ENCODE data around the gene CCDC63. TPM values are rescaled to one million over a fixed set of nuclear protein-coding genes. Genes with fewer than 3 reads are reported as not detected.
"Not testable (repeated sequence)": the region's sequence is repeated elsewhere in the genome, so short reads cannot be mapped to it uniquely, and the experiment has no call there.

CCDC63 gene
- polyA plus RNA-seq, 1 donor = 0.11 TPM

GRCh38 chr12:110923192-110923591 lies 76.4 kb downstream of the CCDC63 start:
- DNase-seq (ENCODE audit: low read depth) = no peak

- DNase-seq (ENCODE audit: low read depth) = no peak
These were observed 77.0 kb downstream of the CCDC63 start for GRCh38 chr12:110923692-110924334.

GRCh38 chr12:110927546-110927945 lies 80.8 kb downstream of the CCDC63 start:
- no peak for DNase-seq (ENCODE audit: low read depth)

- DNase-seq (ENCODE audit: low read depth) = no peak
These were observed 81.9 kb downstream of the CCDC63 start for GRCh38 chr12:110928700-110929099.

GRCh38 chr12:110929818-110930217 lies 83.0 kb downstream of the CCDC63 start:
- DNase-seq (ENCODE audit: low read depth) = no peak

- DNase-seq (ENCODE audit: low read depth) = no peak
These were observed 83.8 kb downstream of the CCDC63 start for GRCh38 chr12:110930348-110931314.

GRCh38 chr12:110931315-110931728 lies 84.5 kb downstream of the CCDC63 start:
- no peak for DNase-seq (ENCODE audit: low read depth)

- DNase-seq (ENCODE audit: low read depth) = no peak
These were observed 85.3 kb downstream of the CCDC63 start for GRCh38 chr12:110932046-110932445.

- no peak for DNase-seq (ENCODE audit: low read depth)
These were observed 86.7 kb downstream of the CCDC63 start for GRCh38 chr12:110933326-110933974.

GRCh38 chr12:110934093-110934852 lies 87.5 kb downstream of the CCDC63 start:
- DNase-seq (ENCODE audit: low read depth) = no peak

- DNase-seq (ENCODE audit: low read depth) = no peak
These were observed 88.8 kb downstream of the CCDC63 start for GRCh38 chr12:110935588-110935987.

- DNase-seq (ENCODE audit: low read depth) = no peak
These were observed 89.7 kb downstream of the CCDC63 start for GRCh38 chr12:110936367-110937103.

- no peak for DNase-seq (ENCODE audit: low read depth)
These were observed 90.4 kb downstream of the CCDC63 start for GRCh38 chr12:110937104-110937641.

GRCh38 chr12:110940296-110940695 lies 93.5 kb downstream of the CCDC63 start:
- no peak for DNase-seq (ENCODE audit: low read depth)

- DNase-seq (ENCODE audit: low read depth) = no peak
These were observed 94.1 kb downstream of the CCDC63 start for GRCh38 chr12:110940933-110941332.

GRCh38 chr12:110941391-110941790 lies 94.6 kb downstream of the CCDC63 start:
- DNase-seq (ENCODE audit: low read depth) = no peak

GRCh38 chr12:110943373-110943772 lies 96.6 kb downstream of the CCDC63 start:
- DNase-seq (ENCODE audit: low read depth) = no peak

- no peak for DNase-seq (ENCODE audit: low read depth)
These were observed 101.3 kb downstream of the CCDC63 start for GRCh38 chr12:110948041-110948440.

GRCh38 chr12:110950466-110950865 lies 103.7 kb downstream of the CCDC63 start:
- not testable (repeated sequence) for DNase-seq (ENCODE audit: low read depth)

- not testable (repeated sequence) for DNase-seq (ENCODE audit: low read depth)
These were observed 104.1 kb downstream of the CCDC63 start for GRCh38 chr12:110950867-110951266.
